Cardiac septum (tissue), 1 donor: ENCODE measurements around the gene TBL1X. TPM values are rescaled to one million over a fixed set of nuclear protein-coding genes. Genes with fewer than 3 reads are reported as not detected.

Experiments used
- DNase-seq: peaks from one replicate; pipeline ENCODE4 v3.0.0-alpha.2; 2020; ENCODE audit warnings: low spot score
- intact Hi-C: fragments of 100-400 bp; cut with DNase I; formaldehyde crosslinking; loops from one replicate; pipeline ENCODE4 v1.14.0; 2022
- total RNA-seq: library from RNA; stranded (reverse); fragmentation: NEBNext Ultra II Directional; extraction: Animal tissue kit (Norgen Biotek cat#: 25700); gene quantifications from one replicate; pipeline ENCODE4 v1.2.1, GENCODE V29; 2021
- donor health status: DM: no; HTN: no; CAD: no.

Gene TBL1X
- total RNA-seq, 1 donor from 2014 or later, result 11.3 TPM

- intact Hi-C loops, result no loop called here
- no peak for DNase-seq
Measured at GRCh38 chrX:9678215-9678965, 213.5 kb downstream of the TBL1X start.

GRCh38 chrX:9681011-9681410 is 216.2 kb downstream of the TBL1X start:
- intact Hi-C loops, result no loop called here
- no peak for DNase-seq

GRCh38 chrX:9681422-9681821 is 216.6 kb downstream of the TBL1X start:
- intact Hi-C loops, result no loop called here
- DNase-seq, result no peak

GRCh38 chrX:9682456-9682855 is 217.6 kb downstream of the TBL1X start:
- intact Hi-C loops, result no loop called here
- DNase-seq, result no peak

GRCh38 chrX:9682861-9683260 is 218.0 kb downstream of the TBL1X start:
- intact Hi-C loops, result no loop called here
- no peak for DNase-seq

GRCh38 chrX:9683350-9683749 is 218.5 kb downstream of the TBL1X start:
- intact Hi-C loops, result no loop called here
- no peak for DNase-seq

GRCh38 chrX:9687899-9688298 is 223.0 kb downstream of the TBL1X start:
- no peak for DNase-seq
- intact Hi-C loops, result no loop called here

- intact Hi-C loops, result no loop called here
- no peak for DNase-seq
Measured at GRCh38 chrX:9688833-9689232, 224.0 kb downstream of the TBL1X start.

- intact Hi-C loops, result no loop called here
- peak; percentile 50 for DNase-seq
Measured at GRCh38 chrX:9690046-9690445, 225.2 kb downstream of the TBL1X start.

- intact Hi-C loops, result no loop called here
- DNase-seq, result no peak
Measured at GRCh38 chrX:9693307-9694001, 228.6 kb downstream of the TBL1X start.

- intact Hi-C loops, result no loop called here
- no peak for DNase-seq
Measured at GRCh38 chrX:9698576-9698975, 233.7 kb downstream of the TBL1X start.

GRCh38 chrX:9700555-9700954 is 235.7 kb downstream of the TBL1X start:
- intact Hi-C loops, result loop anchor here (10.0 kb wide), 2 partner anchors 726 to 886 kb away; no protein-coding TSS in a partner anchor
- no peak for DNase-seq

GRCh38 chrX:9701790-9702189 is 236.9 kb downstream of the TBL1X start:
- intact Hi-C loops, result loop anchor here (10.0 kb wide), 2 partner anchors 727 to 887 kb away; no protein-coding TSS in a partner anchor
- no peak for DNase-seq

- intact Hi-C loops, result loop anchor here (10.0 kb wide), 2 partner anchors 729 to 889 kb away; no protein-coding TSS in a partner anchor
- no peak for DNase-seq
Measured at GRCh38 chrX:9703406-9703805, 238.5 kb downstream of the TBL1X start.

GRCh38 chrX:9704876-9705465 is 240.1 kb downstream of the TBL1X start:
- intact Hi-C loops, result loop anchor here (10.0 kb wide), 2 partner anchors 730 to 890 kb away; no protein-coding TSS in a partner anchor

GRCh38 chrX:9706421-9706820 is 241.6 kb downstream of the TBL1X start:
- no peak for DNase-seq
- intact Hi-C loops, result loop anchor here (10.0 kb wide), 2 partner anchors 732 to 892 kb away; no protein-coding TSS in a partner anchor

More at GRCh38 chrX:9704876-9705465, 240.1 kb downstream of the TBL1X start:
- DNase-seq, result no peak

GRCh38 chrX:9707306-9708033 is 242.6 kb downstream of the TBL1X start:
- intact Hi-C loops, result loop anchor here (10.0 kb wide), 2 partner anchors 733 to 893 kb away; no protein-coding TSS in a partner anchor
- no peak for DNase-seq

GRCh38 chrX:9708086-9708485 is 243.2 kb downstream of the TBL1X start:
- intact Hi-C loops, result loop anchor here (10.0 kb wide), 2 partner anchors 733 to 893 kb away; no protein-coding TSS in a partner anchor
- DNase-seq, result no peak

- DNase-seq, result peak; percentile 88
- intact Hi-C loops, result loop anchor here (10.0 kb wide), 2 partner anchors 734 to 894 kb away; no protein-coding TSS in a partner anchor
Measured at GRCh38 chrX:9708923-9709553, 244.2 kb downstream of the TBL1X start.
